Prostate gland (tissue), 2 donors: ENCODE measurements around the gene NAP1L4. TPM values are rescaled to one million over a fixed set of nuclear protein-coding genes. Genes with fewer than 3 reads are reported as not detected.

Experiments
- DNase-seq: peaks from one replicate; pipeline ENCODE4 v3.0.0-alpha.2; 2019; ENCODE audit warnings: low spot score
- H3K27ac ChIP-seq, 2 donors: fragments of 200-600 bp; sonication (generic); 2 replicates each; pipeline ENCODE4 v1.5.1; 2017 to 2019
- H3K27me3 ChIP-seq: fragments of 200-600 bp; sonication (generic); replicated peaks from 2 replicates; pipeline ENCODE4 v1.5.1; 2019; ENCODE audit not compliant: insufficient read depth
- H3K36me3 ChIP-seq, 2 donors: fragments of 200-600 bp; sonication (generic); 1 replicate in 1 of 2; 2 replicates in 1 of 2; pipeline versions ENCODE4 v1.5.1 to v1.8.1; 2017 to 2019
- H3K4me1 ChIP-seq: fragments of 200-600 bp; sonication (generic); replicated peaks from 2 replicates; pipeline ENCODE4 v1.5.1; 2019
- H3K4me3 ChIP-seq, 2 donors: fragments of 200-600 bp; sonication (generic); 2 replicates each; pipeline ENCODE4 v1.5.1; 2017 to 2019
- H3K9me3 ChIP-seq: fragments of 200-600 bp; sonication (generic); 2 replicates; pipeline ENCODE4 v1.5.1; 2017
- POLR2A ChIP-seq: fragments of 450-650 bp; IDR thresholded peaks from one replicate; pipeline ENCODE4 v1.6.1; 2016; ENCODE audit warnings: antibody characterized with exemption, mild to moderate bottlenecking
- POLR2AphosphoS5 ChIP-seq: sonication (generic); formaldehyde crosslinking; IDR thresholded peaks from one replicate; pipeline ENCODE4 v1.6.1; 2017; ENCODE audit warnings: antibody characterized with exemption
- WGBS: methylation state at CpG from one replicate; pipeline ENCODE4 v1.1.5; 2018; 5-methylcytosine and 5-hydroxymethylcytosine counted together
- intact Hi-C: fragments of 100-400 bp; cut with DNase I; formaldehyde crosslinking; loops from one replicate; pipeline ENCODE4 v1.14.2; 2022
- total RNA-seq, 2 donors: library from RNA; depleted of rRNA; stranded (reverse); fragments of >200 nt; gene quantifications; one replicate each; pipeline ENCODE4 v1.1.0, GENCODE V29; 2016
- TF ChIP-seq, protein P1 (sequence below), 4 experiments: fragments of 200-600 bp in 2 of 4; fragments of 450-650 bp in 2 of 4; sonication (generic) in 2 of 4; IDR thresholded peaks; 1 replicate in 3 of 4; 2 replicates in 1 of 4; pipeline ENCODE4 v1.5.1; 2016 to 2019; ENCODE audit warnings: antibody characterized with exemption in 4 of 4, mild to moderate bottlenecking in 2 of 4, moderate library complexity in 2 of 4

Gene NAP1L4
- total RNA-seq, 2 donors from 2014 or later: 103 to 131 TPM

DNA sequence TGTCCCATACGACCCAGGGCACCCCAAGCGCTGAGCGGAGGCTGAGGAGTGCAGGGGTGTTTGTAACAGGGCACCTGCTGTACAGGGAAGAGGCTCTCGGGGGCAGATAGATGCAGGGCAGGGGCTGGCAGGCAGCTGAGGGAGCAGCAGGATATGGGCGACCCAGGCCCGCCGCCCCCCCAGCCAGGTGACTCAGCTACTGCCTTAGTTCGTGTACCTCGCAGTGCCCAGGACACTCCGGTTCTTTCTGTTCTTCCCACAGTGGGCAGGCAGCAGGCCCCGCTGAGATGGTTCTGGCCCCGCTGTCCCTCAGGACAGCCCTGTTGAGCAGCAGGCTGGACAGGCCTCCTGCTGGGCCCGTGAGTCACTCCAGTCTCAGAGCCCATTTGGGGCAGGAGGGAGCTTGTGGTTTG lies 79.1 kb downstream of the NAP1L4 start:
- H3K27ac ChIP-seq: peak overlapping the region; percentile 73 to 88
- WGBS: 49% methylated on average over 13 of the region's 13 CpGs
- peaks cover 22% of the 10 kb centered on the region for H3K4me1 ChIP-seq
- intact Hi-C loops: no loop called here
- TF ChIP-seq POLR2A (peak; percentile 9), POLR2AphosphoS5 (no peak)
- no peaks in the 10 kb centered on the region for H3K9me3 ChIP-seq
- H3K27me3 ChIP-seq: no peaks in the 10 kb centered on the region
- no peaks in the 10 kb centered on the region for H3K36me3 ChIP-seq
- no peak overlapping the region for H3K4me3 ChIP-seq
- DNase-seq: no peak

DNA sequence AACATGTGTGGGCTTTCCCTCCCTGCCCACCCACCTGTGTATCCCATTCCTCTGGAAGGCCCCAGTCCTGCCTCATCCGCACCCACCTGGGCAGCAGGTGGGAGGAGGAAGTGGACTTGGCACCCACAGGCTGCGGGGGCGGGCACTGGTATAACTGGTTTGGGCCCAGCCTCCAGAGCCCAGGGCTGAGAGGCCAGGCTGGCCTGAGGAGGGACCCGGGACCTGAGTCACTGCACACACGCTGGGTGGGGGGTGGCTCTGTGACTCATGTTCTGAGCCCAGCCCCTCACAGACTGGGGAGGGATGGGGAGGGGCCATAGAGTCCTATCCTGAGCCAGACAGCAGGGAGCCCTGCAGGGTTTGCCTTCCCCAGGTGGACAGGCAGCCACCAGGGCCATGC lies 79.6 kb downstream of the NAP1L4 start:
- peak; percentile 95 for DNase-seq
- TF ChIP-seq POLR2AphosphoS5 (peak; percentile 94), POLR2A (no peak)
- no peaks in the 10 kb centered on the region for H3K9me3 ChIP-seq
- intact Hi-C loops: no loop called here
- H3K27me3 ChIP-seq: no peaks in the 10 kb centered on the region
- peak overlapping the region; percentile 73 to 88 for H3K27ac ChIP-seq
- H3K4me3 ChIP-seq: no peak overlapping the region
- H3K36me3 ChIP-seq: no peaks in the 10 kb centered on the region
- WGBS: 33% methylated on average over 5 of the region's 5 CpGs
- H3K4me1 ChIP-seq: peaks cover 22% of the 10 kb centered on the region

DNA sequence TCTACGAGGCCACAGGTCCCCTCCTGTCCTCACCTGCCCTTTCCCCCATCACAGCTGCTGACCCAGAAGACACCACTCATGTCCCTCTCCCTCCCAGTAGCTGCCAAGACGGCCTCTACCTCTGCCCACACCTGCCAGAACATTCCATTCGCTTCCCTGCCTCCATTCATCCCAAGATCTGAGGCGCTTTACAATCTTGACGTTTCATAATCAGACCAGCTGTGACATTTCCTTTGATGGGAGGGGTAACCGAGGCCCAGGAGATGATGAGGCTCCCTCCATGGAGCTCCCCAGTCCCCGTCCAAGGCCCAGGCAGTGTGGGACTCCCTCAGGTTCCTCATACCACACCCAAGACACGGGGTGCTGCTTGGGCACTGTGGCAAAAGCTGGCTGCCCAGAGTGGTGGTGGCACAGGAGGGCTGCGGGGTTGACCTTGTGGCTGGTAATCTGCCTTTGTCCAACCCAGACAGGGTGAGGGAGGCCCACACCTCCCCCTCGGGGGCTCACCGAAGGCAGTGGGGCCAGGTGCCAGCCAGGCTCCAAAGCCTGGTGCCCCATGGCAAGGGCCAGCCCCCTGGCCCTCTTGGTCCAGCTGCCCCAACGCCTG lies 80.2 kb downstream of the NAP1L4 start:
- Histone ChIP-seq H3K9me3 (no peaks in the 10 kb centered on the region), H3K36me3 (no peaks in the 10 kb centered on the region), H3K27ac (peak overlapping the region; percentile 73 to 88), H3K27me3 (no peaks in the 10 kb centered on the region), H3K4me3 (no peak overlapping the region), H3K4me1 (peaks cover 22% of the 10 kb centered on the region)
- DNase-seq: no peak
- TF ChIP-seq POLR2A (no peak), POLR2AphosphoS5 (peak; percentile 24)
- 49% methylated on average over 12 of the region's 12 CpGs for WGBS
- intact Hi-C loops: no loop called here

DNA sequence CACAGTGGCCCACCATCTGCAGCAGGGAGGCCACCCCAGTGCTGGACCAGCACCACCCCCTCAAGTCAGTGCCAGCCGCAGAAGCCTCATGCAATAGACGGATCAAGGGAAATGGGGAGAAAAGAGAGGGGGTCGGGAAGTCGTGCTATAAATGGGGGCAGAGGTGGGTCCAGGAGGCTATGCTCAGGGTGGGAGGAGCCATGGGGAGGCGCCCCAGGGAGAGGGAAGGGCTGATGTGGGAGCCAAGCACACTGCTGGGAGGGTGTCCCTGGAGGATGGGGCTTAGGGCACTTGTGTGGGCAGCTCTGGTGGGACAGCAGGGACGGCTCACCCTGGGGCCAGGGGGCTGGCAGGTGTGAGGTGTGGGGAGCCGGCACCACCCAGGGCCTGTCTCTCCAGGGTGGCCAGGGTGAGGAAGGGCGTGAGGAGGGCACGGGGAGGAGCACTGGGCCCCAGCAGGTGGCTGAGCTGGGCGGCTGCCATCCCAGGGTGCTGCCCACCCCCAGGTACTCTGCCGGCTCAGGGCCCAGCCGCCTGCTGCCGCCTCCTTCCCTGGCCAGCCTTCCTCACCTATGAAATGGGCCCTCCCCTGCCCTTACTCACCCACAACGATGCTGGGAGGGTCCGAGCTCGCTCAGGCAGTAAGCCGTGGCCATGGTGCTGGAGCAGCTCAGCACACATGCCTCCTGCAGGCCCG lies 80.9 kb downstream of the NAP1L4 start:
- Histone ChIP-seq H3K4me1 (peaks cover 22% of the 10 kb centered on the region), H3K9me3 (no peaks in the 10 kb centered on the region), H3K27ac (peak overlapping the region; percentile 73 to 88), H3K27me3 (no peaks in the 10 kb centered on the region), H3K36me3 (no peaks in the 10 kb centered on the region), H3K4me3 (no peak overlapping the region)
- intact Hi-C loops: no loop called here
- DNase-seq: no peak
- TF ChIP-seq, protein P1, sequence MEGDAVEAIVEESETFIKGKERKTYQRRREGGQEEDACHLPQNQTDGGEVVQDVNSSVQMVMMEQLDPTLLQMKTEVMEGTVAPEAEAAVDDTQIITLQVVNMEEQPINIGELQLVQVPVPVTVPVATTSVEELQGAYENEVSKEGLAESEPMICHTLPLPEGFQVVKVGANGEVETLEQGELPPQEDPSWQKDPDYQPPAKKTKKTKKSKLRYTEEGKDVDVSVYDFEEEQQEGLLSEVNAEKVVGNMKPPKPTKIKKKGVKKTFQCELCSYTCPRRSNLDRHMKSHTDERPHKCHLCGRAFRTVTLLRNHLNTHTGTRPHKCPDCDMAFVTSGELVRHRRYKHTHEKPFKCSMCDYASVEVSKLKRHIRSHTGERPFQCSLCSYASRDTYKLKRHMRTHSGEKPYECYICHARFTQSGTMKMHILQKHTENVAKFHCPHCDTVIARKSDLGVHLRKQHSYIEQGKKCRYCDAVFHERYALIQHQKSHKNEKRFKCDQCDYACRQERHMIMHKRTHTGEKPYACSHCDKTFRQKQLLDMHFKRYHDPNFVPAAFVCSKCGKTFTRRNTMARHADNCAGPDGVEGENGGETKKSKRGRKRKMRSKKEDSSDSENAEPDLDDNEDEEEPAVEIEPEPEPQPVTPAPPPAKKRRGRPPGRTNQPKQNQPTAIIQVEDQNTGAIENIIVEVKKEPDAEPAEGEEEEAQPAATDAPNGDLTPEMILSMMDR (IDR thresholded peaks at IDR 0.05): no peak
- TF ChIP-seq POLR2AphosphoS5 (no peak), POLR2A (no peak)
- WGBS: 61% methylated on average over 15 of the region's 18 CpGs

DNA sequence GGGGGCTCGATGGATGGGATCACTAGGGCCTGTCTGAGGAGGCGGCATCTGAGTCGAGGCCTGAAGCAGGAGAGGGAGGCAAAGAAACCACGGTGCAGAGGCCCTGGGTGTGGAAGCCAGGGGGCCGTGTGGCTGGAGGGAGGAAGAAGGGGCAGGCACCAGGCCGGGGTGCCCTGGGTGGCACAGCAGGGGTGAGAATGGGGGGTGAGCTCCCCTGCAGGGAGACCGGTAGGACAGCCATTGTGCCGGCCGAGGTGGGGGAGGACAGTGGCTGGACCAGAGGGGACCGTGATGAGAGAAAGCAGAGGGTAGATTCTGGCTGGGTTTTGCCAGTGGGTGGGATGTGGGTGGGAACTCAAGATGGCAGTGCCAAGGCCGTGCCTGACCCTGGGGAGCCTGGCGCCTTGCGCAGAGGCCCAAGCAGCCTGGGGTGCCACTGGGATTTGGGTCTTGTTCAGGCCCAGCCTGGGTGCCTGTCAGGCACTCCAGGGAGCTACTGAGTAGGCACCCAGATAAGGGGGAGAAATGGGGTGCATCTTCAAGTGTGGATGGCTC lies 81.7 kb downstream of the NAP1L4 start:
- no peaks in the 10 kb centered on the region for H3K27me3 ChIP-seq
- 92% methylated on average over 13 of the region's 13 CpGs for WGBS
- no peaks in the 10 kb centered on the region for H3K36me3 ChIP-seq
- intact Hi-C loops: no loop called here
- H3K4me1 ChIP-seq: peaks cover 22% of the 10 kb centered on the region
- no peak overlapping the region for H3K4me3 ChIP-seq
- H3K9me3 ChIP-seq: no peaks in the 10 kb centered on the region
- H3K27ac ChIP-seq: peak overlapping the region in 1 of 2 donors; percentile 88
- no peak for DNase-seq
- no peak for TF ChIP-seq POLR2AphosphoS5
- no peak for TF ChIP-seq POLR2A
- TF ChIP-seq, protein P1 (IDR thresholded peaks at IDR 0.05): no peak

DNA sequence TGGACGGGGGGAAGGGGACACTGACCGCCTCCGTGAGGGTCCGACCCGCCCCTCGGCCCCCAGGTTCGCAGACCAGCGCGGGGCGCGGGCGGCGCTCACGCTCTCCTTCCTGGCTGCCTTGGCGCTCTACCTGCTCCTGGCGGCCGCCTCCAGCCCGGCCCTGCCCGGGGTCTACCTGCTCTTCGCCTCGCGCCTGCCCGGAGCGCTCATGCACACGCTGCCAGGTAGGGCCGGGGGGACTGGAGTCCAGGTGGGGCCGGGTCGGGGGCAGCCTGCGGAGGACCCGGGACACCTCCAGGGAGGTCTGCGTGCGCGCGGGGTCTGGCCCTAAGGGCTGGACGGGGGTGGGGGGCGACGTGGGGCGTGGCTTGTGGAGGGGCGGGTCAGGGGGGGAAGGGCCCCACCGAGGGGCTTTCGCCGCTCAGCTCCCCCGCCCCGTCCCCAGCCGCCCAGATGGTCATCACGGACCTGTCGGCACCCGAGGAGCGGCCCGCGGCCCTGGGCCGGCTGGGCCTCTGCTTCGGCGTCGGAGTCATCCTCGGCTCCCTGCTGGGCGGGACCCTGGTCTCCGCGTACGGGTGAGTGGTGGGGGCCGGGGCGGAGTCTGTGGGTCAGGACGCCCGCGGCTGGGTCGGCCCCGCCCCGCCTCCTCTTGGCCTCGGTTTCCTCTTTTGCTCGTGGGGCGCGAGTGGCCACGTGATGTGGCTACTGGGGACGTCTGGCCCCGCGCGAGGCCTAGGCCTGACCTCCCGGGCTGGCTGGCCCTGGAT lies 82.8 kb downstream of the NAP1L4 start:
- H3K9me3 ChIP-seq: no peaks in the 10 kb centered on the region
- H3K4me3 ChIP-seq: no peak overlapping the region
- no peak for DNase-seq
- intact Hi-C loops: no loop called here
- TF ChIP-seq, protein P1 (IDR thresholded peaks at IDR 0.05): no peak
- no peaks in the 10 kb centered on the region for H3K27me3 ChIP-seq
- no peak overlapping the region for H3K27ac ChIP-seq
- H3K36me3 ChIP-seq: no peaks in the 10 kb centered on the region
- 53% methylated on average over 71 of the region's 78 CpGs for WGBS
- peaks cover 24% of the 10 kb centered on the region for H3K4me1 ChIP-seq
